ENCODE results near the gene APPL2.

- TF ChIP-seq CTCF (IDR thresholded peaks at IDR 0.05): no peak
- TF ChIP-seq EZH2 (IDR thresholded peaks at IDR 0.05; ENCODE audit: borderline replicate concordance, insufficient read depth, low read depth, low read length, poor library complexity, severe bottlenecking): no peak
Observed at GRCh38 chr12:105278043-105278697, 42.2 kb upstream of the APPL2 start.

Measured in B cell (primary cell).